ENCODE measurements around the gene RNF208. TPM values are rescaled to one million over a fixed set of nuclear protein-coding genes. Genes with fewer than 3 reads are reported as not detected.

The RNF208 gene
- total RNA-seq, 4 donors from 2014 or later, result 0.88 to 2.4 (median 1.9) TPM; not detected in 1

- TF ChIP-seq CTCF (IDR thresholded peaks at IDR 0.05; ENCODE audit: low read depth), result no peak
These were observed 27.1 kb downstream of the RNF208 start for GRCh38 chr9:137194909-137195308.

- no peak for TF ChIP-seq CTCF (IDR thresholded peaks at IDR 0.05; ENCODE audit: low read depth)
These were observed 27.7 kb downstream of the RNF208 start for GRCh38 chr9:137194388-137194787.

GRCh38 chr9:137193771-137194170 is 28.3 kb downstream of the RNF208 start:
- TF ChIP-seq CTCF (IDR thresholded peaks at IDR 0.05; ENCODE audit: low read depth), result no peak

- no peak for TF ChIP-seq CTCF (IDR thresholded peaks at IDR 0.05; ENCODE audit: low read depth)
These were observed 29.2 kb downstream of the RNF208 start for GRCh38 chr9:137192859-137193258.

GRCh38 chr9:137192448-137192780 is 29.6 kb downstream of the RNF208 start:
- TF ChIP-seq CTCF (IDR thresholded peaks at IDR 0.05; ENCODE audit: low read depth), result no peak

GRCh38 chr9:137191691-137192447 is 30.2 kb downstream of the RNF208 start:
- no peak for TF ChIP-seq CTCF (IDR thresholded peaks at IDR 0.05; ENCODE audit: low read depth)

- TF ChIP-seq CTCF (IDR thresholded peaks at IDR 0.05; ENCODE audit: low read depth), result no peak
These were observed 30.8 kb downstream of the RNF208 start for GRCh38 chr9:137191245-137191644.
